H9 (cell line): ENCODE data around the gene ERP27. TPM values are rescaled to one million over a fixed set of nuclear protein-coding genes. Genes with fewer than 3 reads are reported as not detected.

Source experiments
- DNase-seq: peaks from one replicate; pipeline ENCODE4 v3.0.0-alpha.2; 2017
- H2AFZ ChIP-seq: one replicate; pipeline ENCODE4 v1.6.1; 2013; ENCODE audit warnings: mild to moderate bottlenecking, low read length, control low read depth, moderate library complexity
- H2AK5ac ChIP-seq: 2 replicates; pipeline ENCODE4 v1.6.1; 2013; ENCODE audit warnings: low read length, control low read depth, mixed read lengths; ENCODE audit not compliant: insufficient read length
- H2BK120ac ChIP-seq: one replicate; pipeline ENCODE4 v1.6.1; 2013; ENCODE audit warnings: low read depth, mild to moderate bottlenecking, low read length, control low read depth, inconsistent platforms; ENCODE audit not compliant: poor library complexity, severe bottlenecking
- H2BK12ac ChIP-seq: 2 replicates; pipeline ENCODE4 v1.6.1; 2013; ENCODE audit warnings: low read length, control low read depth, mixed read lengths, low read depth; ENCODE audit not compliant: insufficient read length
- H2BK15ac ChIP-seq: 2 replicates; pipeline ENCODE4 v1.6.1; 2013; ENCODE audit warnings: low read depth, low read length, control low read depth
- H2BK20ac ChIP-seq: one replicate; pipeline ENCODE4 v1.6.1; 2013; ENCODE audit warnings: low read depth, mild to moderate bottlenecking, low read length, control low read depth, inconsistent platforms; ENCODE audit not compliant: poor library complexity, severe bottlenecking
- H2BK5ac ChIP-seq: 2 replicates; pipeline ENCODE4 v1.6.1; 2013; ENCODE audit warnings: low read length, control low read depth, mixed read lengths; ENCODE audit not compliant: insufficient read length
- H3K14ac ChIP-seq: 2 replicates; pipeline ENCODE4 v1.6.1; 2013; ENCODE audit warnings: low read length, control low read depth; ENCODE audit not compliant: insufficient read depth
- H3K18ac ChIP-seq: 2 replicates; pipeline ENCODE4 v1.6.1; 2013; ENCODE audit warnings: low read depth, mild to moderate bottlenecking, mixed read lengths, low read length, control low read depth; ENCODE audit not compliant: insufficient read length
- H3K23ac ChIP-seq: 2 replicates; pipeline ENCODE4 v1.6.1; 2013; ENCODE audit warnings: low read length, control low read depth, mixed read lengths, low read depth; ENCODE audit not compliant: insufficient read length
- H3K23me2 ChIP-seq: 2 replicates; pipeline ENCODE4 v1.6.1; 2013; ENCODE audit warnings: low read depth, mild to moderate bottlenecking, mixed read lengths, low read length, control low read depth; ENCODE audit not compliant: insufficient read length, poor library complexity, severe bottlenecking
- H3K27ac ChIP-seq: 2 replicates; pipeline ENCODE4 v1.5.1; 2013; ENCODE audit warnings: low read length, control low read depth, mixed read lengths, low read depth; ENCODE audit not compliant: insufficient read length
- H3K27me3 ChIP-seq: 2 replicates; pipeline ENCODE4 v1.6.1; 2013; ENCODE audit warnings: low read length, control low read depth, inconsistent platforms; ENCODE audit not compliant: insufficient read depth
- H3K4ac ChIP-seq: 2 replicates; pipeline ENCODE4 v1.6.1; 2013; ENCODE audit warnings: low read depth, mild to moderate bottlenecking, control low read depth, inconsistent platforms, low read length, moderate library complexity
- H3K4me1 ChIP-seq: 2 replicates; pipeline ENCODE4 v1.6.1; 2013; ENCODE audit warnings: low read length, control low read depth, inconsistent platforms; ENCODE audit not compliant: insufficient read depth
- H3K4me2 ChIP-seq: 2 replicates; pipeline ENCODE4 v1.6.1; 2013; ENCODE audit warnings: low read length, control low read depth, mixed read lengths; ENCODE audit not compliant: insufficient read length, insufficient read depth
- H3K56ac ChIP-seq: 2 replicates; pipeline ENCODE4 v1.6.1; 2013; ENCODE audit warnings: low read depth, mild to moderate bottlenecking, mixed read lengths, low read length, control low read depth; ENCODE audit not compliant: insufficient read length
- H3K79me1 ChIP-seq: 2 replicates; pipeline ENCODE4 v1.6.1; 2013; ENCODE audit warnings: low read depth, mild to moderate bottlenecking, moderate library complexity, low read length, control low read depth, inconsistent platforms; ENCODE audit not compliant: insufficient read depth, poor library complexity, severe bottlenecking
- H3K79me2 ChIP-seq: 2 replicates; pipeline ENCODE4 v1.6.1; 2013; ENCODE audit warnings: low read length, control low read depth, inconsistent platforms; ENCODE audit not compliant: insufficient read depth
- H3K9ac ChIP-seq: 2 replicates; pipeline ENCODE4 v1.6.1; 2013; ENCODE audit warnings: low read length, control low read depth, mixed read lengths; ENCODE audit not compliant: insufficient read length; ENCODE audit errors: extremely low read depth
- H3K9me3 ChIP-seq: one replicate; pipeline ENCODE4 v1.6.1; 2013; ENCODE audit warnings: low read depth, low read length, inconsistent platforms; ENCODE audit not compliant: control insufficient read depth
- H3T11ph ChIP-seq: one replicate; pipeline ENCODE4 v1.6.1; 2013; ENCODE audit warnings: mild to moderate bottlenecking, low read length, control low read depth, inconsistent platforms
- H4K20me1 ChIP-seq: one replicate; pipeline ENCODE4 v1.6.1; 2013; ENCODE audit not compliant: control insufficient read depth, insufficient read length, insufficient read depth
- H4K5ac ChIP-seq: 2 replicates; pipeline ENCODE4 v1.6.1; 2013; ENCODE audit warnings: low read depth, mild to moderate bottlenecking, mixed read lengths, low read length, control low read depth; ENCODE audit not compliant: insufficient read length
- H4K8ac ChIP-seq: replicated peaks from 2 replicates; pipeline ENCODE4 v1.6.1; 2013; ENCODE audit warnings: low read length, control low read depth, mixed read lengths, low read depth; ENCODE audit not compliant: insufficient read length
- H4K91ac ChIP-seq: 2 replicates; pipeline ENCODE4 v1.6.1; 2013; ENCODE audit warnings: low read depth, mild to moderate bottlenecking, moderate library complexity, mixed read lengths, low read length, control low read depth; ENCODE audit not compliant: insufficient read length
- H3K27ac Mint-ChIP-seq, 3 experiments: 2 replicates in 2 of 3; 3 replicates in 1 of 3; pipeline ENCODE4 v1.8.0; 2020 to 2021; ENCODE audit warnings: mixed read lengths in 3 of 3, mild to moderate bottlenecking in 1 of 3, moderate library complexity in 1 of 3
- H3K27me3 Mint-ChIP-seq: 2 replicates; pipeline ENCODE4 v1.8.0; 2021; ENCODE audit warnings: low read depth, mild to moderate bottlenecking, moderate library complexity, mixed read lengths
- H3K36me3 Mint-ChIP-seq, 3 experiments: 2 replicates in 2 of 3; 3 replicates in 1 of 3; pipeline ENCODE4 v1.8.0; 2020 to 2021; ENCODE audit warnings: low read depth in 3 of 3, mixed read lengths in 3 of 3; ENCODE audit not compliant: insufficient read depth in 1 of 3
- H3K4me1 Mint-ChIP-seq, 2 experiments: 2 replicates each; pipeline ENCODE4 v1.8.0; 2020; ENCODE audit warnings: mixed read lengths in 2 of 2
- H3K4me3 Mint-ChIP-seq, 2 experiments: 2 replicates in 1 of 2; 3 replicates in 1 of 2; pipeline ENCODE4 v1.8.0; 2020 to 2021; ENCODE audit warnings: mild to moderate bottlenecking in 2 of 2, mixed read lengths in 2 of 2, moderate library complexity in 1 of 2
- H3K9me3 Mint-ChIP-seq, 2 experiments: 2 replicates in 1 of 2; 3 replicates in 1 of 2; pipeline ENCODE4 v1.8.0; 2020; ENCODE audit warnings: mild to moderate bottlenecking in 2 of 2, mixed read lengths in 2 of 2, moderate library complexity in 1 of 2
- WGBS: extraction: QIAGEN DNeasy Blood & Tissue Kit; methylation state at CpG from one replicate; pipeline ENCODE4 v1.1.7; 2013; ENCODE audit warnings: missing lambda C conversion rate, low lambda C conversion rate, mixed read lengths; ENCODE audit not compliant: insufficient read length; ENCODE audit errors: extremely low coverage; 5-methylcytosine and 5-hydroxymethylcytosine counted together
- total RNA-seq: library from RNA; stranded (reverse); gene quantifications from 2 replicates; pipeline ENCODE4 v1.2.1, GENCODE V29; 2021
- TF ChIP-seq, protein P1 (sequence below): fragments of 200-600 bp; sonication (generic); conservative IDR thresholded peaks from 3 replicates; pipeline ENCODE4 v1.8.0; 2021; ENCODE audit warnings: antibody characterized with exemption, mild to moderate bottlenecking

ERP27 gene
- total RNA-seq, 1 experiment from 2014 or later: not detected

DNA sequence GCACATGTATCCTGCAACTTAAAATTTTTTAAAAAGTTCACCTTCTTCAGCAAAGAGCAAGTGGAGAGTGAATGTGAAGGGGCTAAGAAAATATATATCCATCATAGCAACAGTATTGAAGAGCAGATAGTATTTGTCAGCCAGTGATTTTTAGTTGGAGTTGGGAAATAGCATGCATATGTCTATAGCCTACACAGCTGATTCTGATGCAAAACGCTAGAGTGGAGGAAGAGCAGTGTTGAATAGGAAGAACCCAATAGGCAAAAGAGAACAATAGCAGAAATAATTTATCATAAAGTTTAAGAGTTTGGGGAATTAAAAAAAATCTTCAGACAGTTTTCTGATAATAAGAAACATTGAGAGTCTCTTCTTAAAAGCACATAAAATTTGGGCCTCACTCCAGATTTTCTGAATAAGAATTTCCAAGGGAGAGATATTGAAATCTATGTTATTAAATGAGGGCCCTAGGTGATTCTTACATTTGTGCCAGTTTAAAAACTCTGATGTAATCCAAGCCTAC lies 46.5 kb upstream of the ERP27 start:
- Histone ChIP-seq H3K79me2 (no peaks in the 10 kb centered on the region), H3T11ph (no peak overlapping the region), H4K8ac (no peak overlapping the region), H2AK5ac (no peak overlapping the region), H4K91ac (no peak overlapping the region), H4K5ac (no peak overlapping the region), H3K27me3 (no peaks in the 10 kb centered on the region), H3K4ac (no peak overlapping the region), H2BK5ac (no peak overlapping the region), H2AFZ (no peak overlapping the region), H3K18ac (no peak overlapping the region), H3K56ac (no peak overlapping the region), H3K9me3 (no peaks in the 10 kb centered on the region), H2BK15ac (no peak overlapping the region), H3K4me1 (no peaks in the 10 kb centered on the region), H2BK20ac (no peak overlapping the region), H4K20me1 (no peaks in the 10 kb centered on the region), H2BK120ac (no peak overlapping the region), H3K27ac (no peak overlapping the region), H3K23ac (no peak overlapping the region), H3K79me1 (no peaks in the 10 kb centered on the region), H3K9ac (no peak overlapping the region), H3K23me2 (no peaks in the 10 kb centered on the region), H2BK12ac (no peak overlapping the region), H3K4me2 (no peak overlapping the region), H3K14ac (no peak overlapping the region)
- Mint-ChIP-seq H3K4me1 (no peaks in the 10 kb centered on the region), H3K4me3 (no peak overlapping the region), H3K27me3 (no peaks in the 10 kb centered on the region), H3K27ac (no peak overlapping the region), H3K36me3 (no peaks in the 10 kb centered on the region), H3K9me3 (peaks cover 0 to 2% of the 10 kb centered on the region in 2 experiments; a peak in 2 of 5 replicates)
- WGBS: no CpG with 5 or more reads among the region's 1 CpG
- TF ChIP-seq, protein P1, sequence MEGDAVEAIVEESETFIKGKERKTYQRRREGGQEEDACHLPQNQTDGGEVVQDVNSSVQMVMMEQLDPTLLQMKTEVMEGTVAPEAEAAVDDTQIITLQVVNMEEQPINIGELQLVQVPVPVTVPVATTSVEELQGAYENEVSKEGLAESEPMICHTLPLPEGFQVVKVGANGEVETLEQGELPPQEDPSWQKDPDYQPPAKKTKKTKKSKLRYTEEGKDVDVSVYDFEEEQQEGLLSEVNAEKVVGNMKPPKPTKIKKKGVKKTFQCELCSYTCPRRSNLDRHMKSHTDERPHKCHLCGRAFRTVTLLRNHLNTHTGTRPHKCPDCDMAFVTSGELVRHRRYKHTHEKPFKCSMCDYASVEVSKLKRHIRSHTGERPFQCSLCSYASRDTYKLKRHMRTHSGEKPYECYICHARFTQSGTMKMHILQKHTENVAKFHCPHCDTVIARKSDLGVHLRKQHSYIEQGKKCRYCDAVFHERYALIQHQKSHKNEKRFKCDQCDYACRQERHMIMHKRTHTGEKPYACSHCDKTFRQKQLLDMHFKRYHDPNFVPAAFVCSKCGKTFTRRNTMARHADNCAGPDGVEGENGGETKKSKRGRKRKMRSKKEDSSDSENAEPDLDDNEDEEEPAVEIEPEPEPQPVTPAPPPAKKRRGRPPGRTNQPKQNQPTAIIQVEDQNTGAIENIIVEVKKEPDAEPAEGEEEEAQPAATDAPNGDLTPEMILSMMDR: no peak
- no peak for DNase-seq
